ENCODE results near the gene PLEKHG3.

The PLEKHG3 gene

GRCh38 chr14:64728856-64729255 is 24.6 kb downstream of the PLEKHG3 start:
- no peak for ATAC-seq

GRCh38 chr14:64729386-64730060 is 25.3 kb downstream of the PLEKHG3 start:
- no peak for ATAC-seq

- ATAC-seq, result no peak
These were observed 25.8 kb downstream of the PLEKHG3 start for GRCh38 chr14:64730061-64730440.

DNA sequence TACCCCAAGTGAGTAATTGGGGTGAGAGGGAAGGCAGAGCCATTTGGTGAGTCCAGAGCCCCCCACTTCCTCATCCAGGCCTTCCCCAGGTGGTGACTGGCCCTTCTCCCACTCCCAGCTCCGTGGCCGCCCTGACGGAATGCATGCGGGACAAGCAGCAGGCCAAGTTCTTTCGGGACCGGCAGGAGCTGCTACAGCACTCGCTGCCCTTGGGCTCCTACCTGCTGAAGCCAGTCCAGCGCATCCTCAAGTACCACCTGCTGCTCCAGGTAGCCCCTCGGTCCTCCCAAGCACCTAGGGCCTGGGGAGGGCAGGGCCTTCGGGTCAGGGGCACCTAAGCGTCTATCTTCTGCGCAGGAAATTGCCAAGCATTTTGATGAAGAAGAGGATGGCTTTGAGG is 26.5 kb downstream of the PLEKHG3 start:
- ATAC-seq, result no peak

- ATAC-seq, result no peak
These were observed 26.9 kb downstream of the PLEKHG3 start for GRCh38 chr14:64731141-64731581.

- ATAC-seq, result no peak
These were observed 27.8 kb downstream of the PLEKHG3 start for GRCh38 chr14:64732066-64732465.

GRCh38 chr14:64732536-64733120 is 28.4 kb downstream of the PLEKHG3 start:
- no peak for ATAC-seq

GRCh38 chr14:64733321-64733720 is 29.1 kb downstream of the PLEKHG3 start:
- ATAC-seq, result no peak

DNA sequence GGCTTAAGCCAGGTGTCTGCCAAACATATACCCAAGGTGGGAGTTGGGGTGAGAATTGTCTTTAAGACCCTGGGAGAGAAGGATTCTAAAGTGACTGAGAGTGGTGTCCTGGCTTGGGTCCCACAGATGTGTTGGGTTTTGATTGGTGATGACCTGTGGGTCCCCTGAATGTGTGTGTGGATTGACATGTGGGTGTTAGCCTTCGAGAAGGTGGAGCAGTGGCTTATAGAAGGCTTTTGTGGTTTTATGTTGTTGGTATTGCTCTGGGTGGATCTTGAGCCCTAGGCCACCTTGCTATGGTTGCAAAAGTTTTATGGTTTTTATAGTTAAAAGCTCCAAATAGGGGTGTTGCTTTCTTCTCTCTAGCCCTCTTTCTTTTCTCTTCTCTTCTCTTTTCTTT is 29.7 kb downstream of the PLEKHG3 start:
- no peak for ATAC-seq

DNA sequence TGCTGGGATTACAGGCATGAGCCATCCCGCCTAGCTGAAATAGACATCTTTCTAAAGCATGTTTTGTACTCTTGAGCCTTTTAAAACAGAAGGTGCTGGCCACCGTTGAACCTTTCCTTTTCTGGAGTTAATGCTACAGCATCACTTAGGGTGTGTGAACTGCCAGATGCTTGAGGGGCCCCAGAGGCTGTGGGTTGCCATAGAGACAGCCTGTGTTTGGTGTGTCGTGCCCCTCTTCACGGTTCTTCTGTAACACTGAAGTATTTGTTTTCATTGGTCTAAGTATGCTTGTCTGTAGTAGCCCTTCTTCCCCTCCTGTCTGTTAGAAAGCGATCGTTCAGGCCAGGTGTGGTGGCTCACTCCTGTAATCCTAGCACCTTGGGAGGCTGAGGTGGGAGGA is 30.8 kb downstream of the PLEKHG3 start:
- no peak for ATAC-seq

DNA sequence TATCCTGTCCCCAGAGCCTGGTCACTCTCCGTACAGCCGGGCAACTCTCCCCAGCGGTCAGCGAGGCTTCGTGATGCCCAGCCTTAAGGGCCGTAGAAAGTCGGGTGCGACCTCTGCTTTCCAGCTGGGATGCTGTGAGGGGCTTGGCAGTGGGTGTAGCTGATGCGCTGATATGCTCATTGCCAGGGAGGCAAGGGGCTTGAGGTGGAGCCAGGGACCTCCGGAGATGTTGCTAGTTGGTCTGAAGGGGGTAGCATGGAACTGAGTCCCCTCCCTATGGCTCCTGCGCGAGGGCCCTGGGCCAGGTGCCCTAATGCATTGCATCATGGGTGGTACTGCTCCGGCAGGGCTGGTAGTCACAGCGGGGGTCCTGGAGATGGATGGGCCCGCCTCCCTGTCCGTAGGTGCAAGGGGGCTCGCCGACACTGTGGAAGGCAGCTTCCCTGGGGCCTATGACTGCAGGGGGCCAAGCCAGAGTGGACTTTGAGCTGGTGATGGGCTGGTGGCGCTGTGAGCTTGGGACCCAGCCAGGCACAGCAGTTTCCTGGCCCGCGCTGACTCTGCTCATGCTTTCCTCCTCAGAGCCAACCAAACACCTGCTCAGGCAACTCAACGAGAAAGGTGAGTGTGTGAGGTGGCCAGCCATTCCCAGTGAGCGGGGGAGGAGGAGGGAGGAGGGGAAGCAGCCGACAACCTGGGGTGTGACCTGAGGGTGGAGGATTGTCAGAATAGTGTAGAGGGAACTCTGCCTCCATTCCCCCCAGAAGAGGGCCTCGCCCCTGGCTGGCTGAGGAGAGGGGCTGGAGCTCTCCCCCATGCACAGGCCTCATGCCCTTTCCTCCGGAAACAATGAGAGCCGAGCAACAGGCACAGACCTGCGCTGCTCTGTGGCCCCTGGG is 32.3 kb downstream of the PLEKHG3 start:
- no peak for ATAC-seq

DNA sequence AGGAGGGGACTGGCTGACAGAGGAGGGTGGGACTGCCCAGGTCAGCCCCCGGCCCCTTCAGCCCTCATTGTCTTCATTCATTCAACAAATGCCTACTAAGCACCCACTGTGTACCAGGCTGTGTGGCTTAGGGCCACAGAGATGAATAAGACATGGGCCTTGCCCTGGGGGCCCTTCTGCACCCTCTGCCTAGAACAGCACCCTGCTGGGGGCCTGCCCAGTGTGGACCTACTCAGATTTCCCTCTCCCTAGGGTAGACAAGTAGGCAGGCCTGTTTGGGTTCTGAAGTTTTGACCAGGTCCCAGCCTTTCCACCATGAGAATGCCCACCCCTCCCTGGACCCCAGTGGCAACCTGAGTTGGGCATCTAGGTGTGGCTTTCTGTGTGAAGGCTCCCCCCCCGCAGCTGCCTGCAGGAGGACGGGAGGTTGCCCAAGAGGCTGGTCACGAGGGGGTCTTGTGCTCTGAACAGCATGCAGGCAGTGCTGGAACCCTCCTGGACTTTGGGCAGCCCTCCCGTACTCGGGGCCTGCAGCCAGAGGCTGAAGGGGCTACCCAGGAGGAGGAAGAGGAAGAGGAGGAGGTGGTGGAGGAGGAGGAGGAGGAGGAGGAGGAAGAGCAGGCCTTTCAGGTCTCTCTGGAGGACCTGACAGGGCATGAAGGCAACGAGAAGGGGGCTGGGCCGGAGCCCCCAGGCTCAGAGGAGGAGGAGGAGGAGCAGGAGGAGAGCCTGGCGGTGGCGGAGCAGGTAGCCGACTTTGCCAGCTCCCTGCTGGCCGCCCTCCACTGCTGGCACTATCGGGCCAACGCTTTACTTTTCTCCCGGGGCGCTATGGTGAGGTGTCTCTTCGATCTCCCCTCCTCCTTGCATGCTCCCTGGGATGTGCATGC is 33.4 kb downstream of the PLEKHG3 start:
- ATAC-seq, result no peak

- no peak for ATAC-seq
These were observed 34.1 kb downstream of the PLEKHG3 start for GRCh38 chr14:64738281-64738804.

DNA sequence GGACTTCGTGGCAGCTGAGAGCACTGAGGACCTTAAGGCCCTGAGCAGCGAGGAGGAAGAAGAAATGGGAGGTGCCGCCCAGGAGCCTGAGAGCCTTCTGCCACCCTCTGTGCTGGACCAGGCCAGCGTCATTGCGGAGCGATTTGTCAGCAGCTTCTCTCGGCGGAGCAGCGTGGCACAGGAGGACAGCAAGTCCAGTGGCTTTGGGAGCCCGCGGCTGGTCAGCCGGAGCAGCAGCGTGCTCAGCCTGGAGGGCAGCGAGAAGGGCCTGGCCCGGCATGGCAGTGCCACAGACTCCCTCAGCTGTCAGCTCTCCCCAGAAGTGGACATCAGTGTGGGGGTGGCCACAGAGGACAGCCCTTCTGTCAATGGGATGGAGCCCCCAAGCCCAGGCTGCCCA is 37.0 kb downstream of the PLEKHG3 start:
- no peak for ATAC-seq

DNA sequence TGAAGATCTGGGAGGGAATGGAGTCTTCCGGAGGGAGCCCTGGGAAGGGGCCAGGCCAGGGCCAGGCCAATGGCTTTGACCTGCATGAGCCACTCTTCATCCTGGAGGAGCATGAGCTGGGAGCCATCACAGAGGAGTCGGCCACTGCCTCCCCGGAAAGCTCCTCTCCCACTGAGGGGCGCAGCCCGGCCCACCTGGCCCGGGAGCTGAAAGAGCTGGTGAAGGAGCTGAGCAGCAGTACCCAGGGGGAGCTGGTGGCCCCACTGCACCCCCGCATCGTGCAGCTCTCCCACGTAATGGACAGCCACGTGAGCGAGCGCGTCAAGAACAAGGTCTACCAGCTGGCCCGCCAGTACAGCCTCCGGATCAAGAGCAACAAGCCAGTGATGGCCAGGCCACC is 37.7 kb downstream of the PLEKHG3 start:
- ATAC-seq, result no peak

GRCh38 chr14:64743061-64743460 is 38.8 kb downstream of the PLEKHG3 start:
- no peak for ATAC-seq

DNA sequence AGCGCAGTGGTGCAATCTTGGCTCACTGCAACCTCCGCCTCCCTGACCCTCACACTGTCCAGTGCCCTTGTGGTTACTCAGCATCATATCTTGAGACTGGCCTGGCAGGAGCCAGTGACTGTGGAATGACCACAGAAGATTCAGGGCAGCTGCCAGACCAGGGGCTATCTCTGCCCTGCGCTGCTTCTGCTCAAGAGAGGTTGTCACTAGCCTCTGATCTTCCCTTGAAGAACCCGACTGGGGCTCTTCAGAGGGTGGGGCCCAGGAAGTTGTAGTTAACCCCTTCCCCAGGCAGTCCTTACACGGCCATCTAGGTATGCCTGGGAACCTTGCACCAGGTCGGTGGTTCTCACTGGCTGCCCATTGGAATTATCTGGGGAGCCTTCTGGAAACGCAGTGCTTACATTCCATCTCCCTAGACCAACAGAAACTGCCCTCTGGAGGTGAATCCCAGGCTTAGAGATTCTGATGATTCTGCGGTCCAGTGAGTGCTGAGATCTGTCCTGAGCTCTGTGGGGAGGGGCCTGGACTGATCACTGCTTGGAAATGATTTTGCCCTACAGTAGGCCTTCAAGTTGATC is 41.4 kb downstream of the PLEKHG3 start:
- no peak for ATAC-seq

DNA sequence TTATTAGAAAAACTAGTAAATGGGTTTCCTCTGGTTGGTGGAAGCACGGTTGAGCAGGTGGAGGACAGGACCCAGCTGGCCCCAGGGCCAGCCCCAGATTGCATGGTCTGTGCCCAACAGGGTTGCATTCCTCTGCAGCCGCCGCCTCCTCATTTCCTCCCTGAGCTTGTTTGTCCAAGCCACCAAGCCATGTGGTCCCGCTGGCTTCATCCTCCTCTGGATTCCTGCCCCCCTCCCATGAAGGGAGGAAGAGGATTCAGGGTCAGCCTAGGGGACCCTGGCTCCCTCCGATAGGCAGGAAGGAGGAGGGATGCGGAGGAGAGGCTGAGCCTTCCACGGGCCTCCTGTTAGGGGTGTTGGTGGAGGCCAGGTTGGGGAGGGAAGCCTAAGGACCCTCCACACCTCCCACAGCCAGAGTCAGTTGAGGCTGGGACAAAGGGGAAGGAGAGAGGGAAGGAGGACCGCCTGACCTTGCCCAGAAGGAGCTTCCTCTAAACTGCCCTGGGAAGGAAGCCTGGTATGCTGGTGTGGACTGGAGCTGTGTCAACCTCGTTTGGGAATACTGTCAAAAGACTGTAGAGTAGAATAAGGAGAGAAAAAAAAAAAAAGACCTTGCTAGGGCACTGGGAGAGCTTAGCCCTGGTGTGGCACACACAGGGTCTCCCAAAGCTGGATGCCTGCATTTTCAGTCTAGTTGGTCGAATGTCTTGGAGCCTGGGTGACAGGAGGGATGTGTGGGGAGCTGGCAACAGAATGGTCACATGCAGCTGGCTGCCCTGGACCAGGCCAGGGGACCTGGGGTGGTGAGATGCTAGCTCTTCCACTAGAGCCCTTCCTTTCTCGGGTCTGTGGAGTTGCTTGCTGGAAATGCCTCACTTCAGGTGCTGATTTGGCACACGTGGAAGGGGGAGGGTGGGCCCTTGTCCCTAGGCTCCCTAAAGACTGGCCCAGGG is 42.4 kb downstream of the PLEKHG3 start:
- ATAC-seq, result no peak

GRCh38 chr14:64747327-64747726 is 43.1 kb downstream of the PLEKHG3 start:
- no peak for ATAC-seq

- no peak for ATAC-seq
These were observed 44.3 kb downstream of the PLEKHG3 start for GRCh38 chr14:64748521-64748920.
